WTC11 (cell line): Measurements from ENCODE around the gene COIL. TPM values are rescaled to one million over a fixed set of nuclear protein-coding genes. Genes with fewer than 3 reads are reported as not detected.
A peak's percentile ranks its signal among the peaks of the same experiment; 100 is the strongest.

Experiments used
- ATAC-seq: fragments of 200-7000 bp; cut with Tn5 transposase; 2 replicates; pipeline ENCODE4 v1.10.0; 2021; ENCODE audit warnings: mild to moderate bottlenecking, moderate library complexity
- CTCF ChIA-PET: fragments of 300-600 bp; sonication (Branson Sonifier 250); formaldehyde crosslinking; loops from one replicate; lab custom pipeline; 2021; ENCODE audit warnings: antibody characterized with exemption; lab: Charles Lee
- POLR2A ChIA-PET: fragments of 350-600 bp; sonication (Branson Sonifier 250); formaldehyde crosslinking; loops from one replicate; lab custom pipeline; 2021; ENCODE audit warnings: antibody characterized with exemption; lab: Charles Lee
- DNase-seq: peaks from one replicate; pipeline ENCODE4 v3.0.0; 2021; ENCODE audit warnings: low spot score
- H3K27ac Mint-ChIP-seq: 2 replicates; pipeline ENCODE4 v1.8.0; 2021; ENCODE audit warnings: mixed read lengths
- H3K27me3 Mint-ChIP-seq: 2 replicates; pipeline ENCODE4 v1.8.0; 2021; ENCODE audit warnings: low read depth, mild to moderate bottlenecking, moderate library complexity, mixed read lengths
- H3K36me3 Mint-ChIP-seq: 2 replicates; pipeline ENCODE4 v1.8.0; 2021; ENCODE audit warnings: mixed read lengths
- H3K4me1 Mint-ChIP-seq: 2 replicates; pipeline ENCODE4 v1.8.0; 2022; ENCODE audit warnings: mixed read lengths
- H3K4me3 Mint-ChIP-seq: 2 replicates; pipeline ENCODE4 v1.8.0; 2021; ENCODE audit warnings: mild to moderate bottlenecking, moderate library complexity, mixed read lengths
- H3K9me3 Mint-ChIP-seq: 2 replicates; pipeline ENCODE4 v1.8.0; 2021; ENCODE audit warnings: mixed read lengths
- ATF2 ChIP-seq: sonication (generic); formaldehyde crosslinking; IDR thresholded peaks from 2 replicates; pipeline ENCODE4 v1.8.1; 2022; ENCODE audit warnings: low read depth, missing genetic modification reagents, borderline replicate concordance
- ELF4 ChIP-seq: sonication (generic); formaldehyde crosslinking; IDR thresholded peaks from 2 replicates; pipeline ENCODE4 v1.8.1; 2022; ENCODE audit warnings: low read depth, mild to moderate bottlenecking, moderate library complexity, missing genetic modification reagents
- NR1H2 ChIP-seq: sonication (generic); formaldehyde crosslinking; IDR thresholded peaks from 2 replicates; pipeline ENCODE4 v1.9.0; 2021; ENCODE audit warnings: mild to moderate bottlenecking, moderate library complexity, missing genetic modification reagents
- SMAD3 ChIP-seq: sonication (generic); formaldehyde crosslinking; IDR thresholded peaks from 2 replicates; pipeline ENCODE4 v1.8.0; 2022; ENCODE audit warnings: missing genetic modification reagents, mild to moderate bottlenecking, borderline replicate concordance
- STAT6 ChIP-seq: sonication (generic); formaldehyde crosslinking; conservative IDR thresholded peaks from 2 replicates; pipeline ENCODE4 v1.8.1; 2023; ENCODE audit warnings: mild to moderate bottlenecking, low read depth, missing genetic modification reagents, moderate library complexity
- TCF7 ChIP-seq: sonication (generic); formaldehyde crosslinking; IDR thresholded peaks from 2 replicates; pipeline ENCODE4 v1.8.0; 2022; ENCODE audit warnings: mild to moderate bottlenecking, low read depth, missing genetic modification reagents, moderate library complexity
- ZNF121 ChIP-seq: sonication (generic); formaldehyde crosslinking; IDR thresholded peaks from 2 replicates; pipeline ENCODE4 v1.8.0; 2023; ENCODE audit warnings: missing genetic modification reagents
- ZNF138 ChIP-seq: sonication (generic); formaldehyde crosslinking; conservative IDR thresholded peaks from 2 replicates; pipeline ENCODE4 v1.8.1; 2022; ENCODE audit warnings: mild to moderate bottlenecking, moderate library complexity, missing genetic modification reagents
- ZNF281 ChIP-seq: sonication (generic); formaldehyde crosslinking; IDR thresholded peaks from 2 replicates; pipeline ENCODE4 v1.8.0; 2023; ENCODE audit warnings: mild to moderate bottlenecking, missing genetic modification reagents
- ZNF671 ChIP-seq: fragments of 250-450 bp; sonication (Bioruptor Pico); IDR thresholded peaks from 2 replicates; pipeline ENCODE4 v1.8.0; 2021; ENCODE audit warnings: mild to moderate bottlenecking
- total RNA-seq: library from RNA; stranded (reverse); gene quantifications from 3 replicates; pipeline ENCODE4 v1.2.3, GENCODE V29; 2021
- TF ChIP-seq, protein P1 (sequence below): fragments of 250-450 bp; sonication (Bioruptor Pico); IDR thresholded peaks from 2 replicates; pipeline ENCODE4 v2.1.2; 2022; ENCODE audit warnings: mild to moderate bottlenecking, moderate library complexity
- TF ChIP-seq, protein P2 (sequence below): sonication (generic); formaldehyde crosslinking; IDR thresholded peaks from 2 replicates; pipeline ENCODE4 v1.8.0; 2022; ENCODE audit warnings: missing genetic modification reagents

The COIL gene
- total RNA-seq, 1 experiment from 2014 or later, result 23.5 TPM

DNA sequence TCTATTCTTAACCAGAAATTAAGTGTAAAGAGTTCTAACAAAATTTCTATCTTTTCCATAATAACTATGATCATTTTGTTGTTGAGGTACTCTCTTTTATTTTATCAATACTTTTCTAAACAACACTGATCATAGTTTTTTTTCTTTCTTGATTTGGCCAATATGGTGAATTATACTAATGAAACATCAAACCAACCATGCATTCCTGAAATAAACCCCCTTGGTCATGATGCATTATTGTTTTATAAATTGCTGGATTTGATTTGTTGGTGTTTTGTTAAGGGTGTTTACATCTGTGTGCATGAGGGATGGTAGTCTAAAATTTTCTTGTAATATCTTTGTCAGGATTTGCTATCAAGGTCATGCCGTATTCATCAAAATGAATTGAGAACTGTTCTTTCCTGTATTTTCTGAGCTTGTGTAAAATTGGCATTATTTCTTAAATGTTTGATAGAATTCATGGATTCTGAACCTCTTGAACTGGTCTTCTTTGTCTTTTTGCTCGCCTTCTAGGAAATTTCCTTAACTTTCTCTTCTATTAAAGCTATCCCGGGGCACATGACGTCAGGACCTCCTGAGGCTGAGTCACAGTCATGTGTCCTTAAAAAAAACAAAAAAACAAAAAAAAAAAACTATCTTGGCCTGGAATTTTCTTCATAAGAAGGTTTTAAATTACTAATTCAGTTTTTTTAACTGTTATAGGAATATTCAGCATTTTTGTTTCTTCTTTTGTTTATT, 43.1 kb downstream of the COIL start:
- DNase-seq, result no peak
- Mint-ChIP-seq H3K27ac (no peak overlapping the region), H3K4me1 (peaks cover 10% of the 10 kb centered on the region), H3K4me3 (no peak overlapping the region), H3K36me3 (peaks cover 5% of the 10 kb centered on the region), H3K27me3 (peaks cover 20% of the 10 kb centered on the region), H3K9me3 (peaks cover 18% of the 10 kb centered on the region)
- CTCF ChIA-PET, result no interaction called here
- TF ChIP-seq ZNF121 (CRISPR knock-in tag), result no peak
- no peak for TF ChIP-seq ZNF138 (CRISPR knock-in tag)
- TF ChIP-seq NR1H2 (CRISPR knock-in tag), result no peak
- TF ChIP-seq ATF2 (CRISPR knock-in tag), result no peak
- TF ChIP-seq ZNF281 (CRISPR knock-in tag), result no peak
- TF ChIP-seq, protein P1, sequence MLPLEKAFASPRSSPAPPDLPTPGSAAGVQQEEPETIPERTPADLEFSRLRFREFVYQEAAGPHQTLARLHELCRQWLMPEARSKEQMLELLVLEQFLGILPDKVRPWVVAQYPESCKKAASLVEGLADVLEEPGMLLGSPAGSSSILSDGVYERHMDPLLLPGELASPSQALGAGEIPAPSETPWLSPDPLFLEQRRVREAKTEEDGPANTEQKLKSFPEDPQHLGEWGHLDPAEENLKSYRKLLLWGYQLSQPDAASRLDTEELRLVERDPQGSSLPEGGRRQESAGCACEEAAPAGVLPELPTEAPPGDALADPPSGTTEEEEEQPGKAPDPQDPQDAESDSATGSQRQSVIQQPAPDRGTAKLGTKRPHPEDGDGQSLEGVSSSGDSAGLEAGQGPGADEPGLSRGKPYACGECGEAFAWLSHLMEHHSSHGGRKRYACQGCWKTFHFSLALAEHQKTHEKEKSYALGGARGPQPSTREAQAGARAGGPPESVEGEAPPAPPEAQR (CRISPR knock-in tag), result no peak
- no peak for TF ChIP-seq STAT6 (CRISPR knock-in tag)
- POLR2A ChIA-PET, result no interaction called here
- no peak for ATAC-seq

GRCh38 chr17:56914581-56915273, 46.1 kb downstream of the COIL start:
- H3K4me1 Mint-ChIP-seq, result peaks cover 18% of the 10 kb centered on the region
- peak overlapping the region; percentile 2; the same call in 1 of the 2 replicates for H3K27ac Mint-ChIP-seq
- CTCF ChIA-PET, result interaction anchor here (0.7 to 2.3 kb wide), 6 partner anchors 20 to 869 kb away, joined by 3 to 9 read pairs (median 4); no protein-coding TSS in a partner anchor
- no peak for ATAC-seq
- POLR2A ChIA-PET, result interaction anchor here (0.6 to 1.2 kb wide), 5 partner anchors 9 to 258 kb away, joined by 3 to 5 read pairs (median 3); partner anchors contain the start of gene SCPEP1
- peaks cover 15% of the 10 kb centered on the region for H3K9me3 Mint-ChIP-seq
- no peak for TF ChIP-seq TCF7 (CRISPR knock-in tag)
- no peak for TF ChIP-seq ZNF671 (CRISPR knock-in tag)
- TF ChIP-seq, protein P2, sequence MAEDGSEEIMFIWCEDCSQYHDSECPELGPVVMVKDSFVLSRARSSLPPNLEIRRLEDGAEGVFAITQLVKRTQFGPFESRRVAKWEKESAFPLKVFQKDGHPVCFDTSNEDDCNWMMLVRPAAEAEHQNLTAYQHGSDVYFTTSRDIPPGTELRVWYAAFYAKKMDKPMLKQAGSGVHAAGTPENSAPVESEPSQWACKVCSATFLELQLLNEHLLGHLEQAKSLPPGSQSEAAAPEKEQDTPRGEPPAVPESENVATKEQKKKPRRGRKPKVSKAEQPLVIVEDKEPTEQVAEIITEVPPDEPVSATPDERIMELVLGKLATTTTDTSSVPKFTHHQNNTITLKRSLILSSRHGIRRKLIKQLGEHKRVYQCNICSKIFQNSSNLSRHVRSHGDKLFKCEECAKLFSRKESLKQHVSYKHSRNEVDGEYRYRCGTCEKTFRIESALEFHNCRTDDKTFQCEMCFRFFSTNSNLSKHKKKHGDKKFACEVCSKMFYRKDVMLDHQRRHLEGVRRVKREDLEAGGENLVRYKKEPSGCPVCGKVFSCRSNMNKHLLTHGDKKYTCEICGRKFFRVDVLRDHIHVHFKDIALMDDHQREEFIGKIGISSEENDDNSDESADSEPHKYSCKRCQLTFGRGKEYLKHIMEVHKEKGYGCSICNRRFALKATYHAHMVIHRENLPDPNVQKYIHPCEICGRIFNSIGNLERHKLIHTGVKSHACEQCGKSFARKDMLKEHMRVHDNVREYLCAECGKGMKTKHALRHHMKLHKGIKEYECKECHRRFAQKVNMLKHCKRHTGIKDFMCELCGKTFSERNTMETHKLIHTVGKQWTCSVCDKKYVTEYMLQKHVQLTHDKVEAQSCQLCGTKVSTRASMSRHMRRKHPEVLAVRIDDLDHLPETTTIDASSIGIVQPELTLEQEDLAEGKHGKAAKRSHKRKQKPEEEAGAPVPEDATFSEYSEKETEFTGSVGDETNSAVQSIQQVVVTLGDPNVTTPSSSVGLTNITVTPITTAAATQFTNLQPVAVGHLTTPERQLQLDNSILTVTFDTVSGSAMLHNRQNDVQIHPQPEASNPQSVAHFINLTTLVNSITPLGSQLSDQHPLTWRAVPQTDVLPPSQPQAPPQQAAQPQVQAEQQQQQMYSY (CRISPR knock-in tag), result no peak
- TF ChIP-seq SMAD3 (CRISPR knock-in tag), result no peak
- TF ChIP-seq ELF4 (CRISPR knock-in tag), result no peak
- peaks cover 7% of the 10 kb centered on the region for H3K36me3 Mint-ChIP-seq
- H3K4me3 Mint-ChIP-seq, result peak overlapping the region; percentile 88
- H3K27me3 Mint-ChIP-seq, result peaks cover 20% of the 10 kb centered on the region
- DNase-seq, result no peak
